ENCODE results near the gene PEX10. TPM values are rescaled to one million over a fixed set of nuclear protein-coding genes. Genes with fewer than 3 reads are reported as not detected.

PEX10 gene
- total and polyA plus RNA-seq, 8 donors = 10.1 to 16.8 (median 12.2) TPM

- Histone ChIP-seq H3K4me3 (no peak overlapping the region), H3K4me1 (no peaks in the 10 kb centered on the region), H3K36me3 (no peaks in the 10 kb centered on the region), H3K9me3 (no peaks in the 10 kb centered on the region), H3K27ac (no peak overlapping the region), H3K27me3 (no peaks in the 10 kb centered on the region)
- ATAC-seq (no peak), DNase-seq (no peak), FAIRE-seq (no peak)
- 43 to 55% methylated on average over 13 of the region's 13 CpGs for WGBS, 2 donors
- intact Hi-C loops (cut with DNase I) = no loop called here
- no peak for TF ChIP-seq CTCF (IDR thresholded peaks at IDR 0.05)
Measured at GRCh38 chr1:2433196-2433595, 20.8 kb upstream of the PEX10 start.

DNA sequence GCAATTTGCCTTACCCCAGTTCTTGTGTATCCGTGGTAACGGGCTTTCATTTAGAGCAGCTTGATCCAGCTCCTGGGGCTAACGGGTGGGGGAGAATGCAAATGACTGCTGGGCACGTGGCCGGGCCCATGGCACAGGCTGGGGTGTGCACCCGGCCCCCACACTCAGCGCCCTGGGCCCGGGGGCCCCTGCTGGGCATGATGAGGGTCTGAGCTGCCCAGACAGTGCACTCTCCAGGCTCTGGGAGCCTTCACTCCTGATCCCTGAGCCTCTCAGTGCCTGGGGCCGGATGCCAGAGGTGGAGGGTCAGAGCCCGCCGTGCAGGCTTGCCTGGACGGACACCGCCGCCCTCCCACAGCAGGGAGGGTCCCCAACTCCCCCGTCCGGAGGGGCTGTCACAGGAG lies 20.1 kb upstream of the PEX10 start:
- Histone ChIP-seq H3K27ac (no peak overlapping the region), H3K27me3 (no peaks in the 10 kb centered on the region), H3K36me3 (no peaks in the 10 kb centered on the region), H3K9me3 (no peaks in the 10 kb centered on the region), H3K4me1 (no peaks in the 10 kb centered on the region), H3K4me3 (no peak overlapping the region)
- FAIRE-seq = no peak
- TF ChIP-seq CTCF (IDR thresholded peaks at IDR 0.05) = no peak
- 14 to 35% methylated on average over 10 to 16 of the region's 16 CpGs for WGBS, 2 donors
- intact Hi-C loops (cut with DNase I) = no loop called here
- no peak for DNase-seq
- no peak for ATAC-seq

DNA sequence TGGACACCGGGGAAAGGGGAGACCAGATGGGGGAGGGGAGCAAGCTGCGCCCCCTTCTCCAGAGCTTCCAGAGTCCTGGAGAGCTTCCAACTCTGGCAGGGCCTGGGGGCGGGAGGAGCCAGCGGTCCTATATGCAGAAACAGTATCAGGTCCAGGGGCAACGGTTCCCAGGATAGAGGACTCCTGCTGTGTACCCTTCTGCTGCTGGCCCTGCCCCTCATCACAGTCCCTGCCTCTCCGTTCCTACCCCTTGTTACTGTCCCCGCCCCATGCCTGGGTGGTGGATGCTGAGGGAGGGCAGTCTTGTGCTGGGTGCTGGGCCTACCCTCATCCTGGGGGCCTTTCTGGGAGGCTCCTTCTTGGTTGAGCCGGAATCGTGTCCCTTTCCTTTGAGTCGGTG lies 19.2 kb upstream of the PEX10 start:
- FAIRE-seq (no peak), ATAC-seq (no peak), DNase-seq (no peak)
- Histone ChIP-seq H3K27me3 (no peaks in the 10 kb centered on the region), H3K4me1 (no peaks in the 10 kb centered on the region), H3K4me3 (no peak overlapping the region), H3K36me3 (no peaks in the 10 kb centered on the region), H3K27ac (no peak overlapping the region), H3K9me3 (no peaks in the 10 kb centered on the region)
- intact Hi-C loops (cut with DNase I) = no loop called here
- WGBS, 2 donors = 34 to 44% methylated on average over 9 to 10 of the region's 10 CpGs
- no peak for TF ChIP-seq CTCF (IDR thresholded peaks at IDR 0.05)

DNA sequence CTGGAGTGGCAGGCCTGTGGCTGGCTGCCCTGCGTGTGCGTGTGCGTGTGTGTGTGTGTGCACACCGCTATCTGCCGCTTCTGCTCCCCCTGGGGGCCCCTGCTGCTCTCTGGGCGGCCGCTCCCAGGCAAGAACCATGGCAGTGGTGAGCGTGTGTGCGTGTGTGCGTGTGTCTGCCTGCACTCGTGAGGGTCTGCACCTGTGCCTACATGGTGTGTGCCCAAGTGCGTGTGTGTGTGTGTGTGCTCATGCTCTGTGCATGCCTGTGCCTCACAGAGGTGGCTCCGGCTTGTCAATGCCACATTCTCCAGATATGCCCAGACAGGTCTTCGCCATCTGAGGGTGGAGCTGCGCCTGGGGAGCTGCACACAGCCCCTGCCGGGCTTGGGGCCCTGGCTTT lies 18.7 kb upstream of the PEX10 start:
- FAIRE-seq = no peak
- no peak for ATAC-seq
- Histone ChIP-seq H3K4me3 (no peak overlapping the region), H3K9me3 (no peaks in the 10 kb centered on the region), H3K27ac (no peak overlapping the region), H3K36me3 (no peaks in the 10 kb centered on the region), H3K27me3 (no peaks in the 10 kb centered on the region), H3K4me1 (no peaks in the 10 kb centered on the region)
- 38 to 45% methylated on average over 16 of the region's 16 CpGs for WGBS, 2 donors
- no peak for DNase-seq
- TF ChIP-seq CTCF (IDR thresholded peaks at IDR 0.05) = no peak
- intact Hi-C loops (cut with DNase I) = no loop called here

- no peak overlapping the region for H3K27ac ChIP-seq
- H3K36me3 ChIP-seq = no peaks in the 10 kb centered on the region
- ATAC-seq (no peak), DNase-seq (no peak), FAIRE-seq (no peak)
- intact Hi-C loops (cut with DNase I) = no loop called here
- H3K27me3 ChIP-seq = no peaks in the 10 kb centered on the region
- WGBS, 2 donors = 60 to 66% methylated on average over 10 of the region's 10 CpGs
- H3K4me1 ChIP-seq = no peaks in the 10 kb centered on the region
- H3K4me3 ChIP-seq = no peak overlapping the region
- H3K9me3 ChIP-seq = no peaks in the 10 kb centered on the region
- TF ChIP-seq CTCF (IDR thresholded peaks at IDR 0.05) = no peak
Measured at GRCh38 chr1:2430592-2430973, 18.2 kb upstream of the PEX10 start.

All from pancreas (tissue), 10 donors.